Raji (cell line): ENCODE data around the gene SLC4A3.

Source experiments
- POLR2A ChIP-seq: IDR thresholded peaks from 2 replicates; pipeline ENCODE4 v1.6.1; 2011; ENCODE audit warnings: low read depth, low read length, control low read depth; ENCODE audit not compliant: insufficient read depth

Gene SLC4A3

GRCh38 chr2:219627103-219628100, at the start of gene SLC4A3:
Gene SLC4A3, plus strand, starts transcription at chr2:219627630. Its CDS starts 363 bp downstream, at chr2:219627993.
- TF ChIP-seq POLR2A, result no peak

GRCh38 chr2:219578811-219579613, 48.4 kb upstream of the SLC4A3 start:
- no peak for TF ChIP-seq POLR2A

- TF ChIP-seq POLR2A, result no peak
Measured at GRCh38 chr2:219581346-219581745, 46.1 kb upstream of the SLC4A3 start.

- no peak for TF ChIP-seq POLR2A
Measured at GRCh38 chr2:219591091-219591490, 36.3 kb upstream of the SLC4A3 start.

GRCh38 chr2:219592736-219593135, 34.7 kb upstream of the SLC4A3 start:
- no peak for TF ChIP-seq POLR2A

GRCh38 chr2:219593154-219593553, 34.3 kb upstream of the SLC4A3 start:
- no peak for TF ChIP-seq POLR2A

GRCh38 chr2:219595256-219595655, 32.2 kb upstream of the SLC4A3 start:
- TF ChIP-seq POLR2A, result no peak

- TF ChIP-seq POLR2A, result no peak
Measured at GRCh38 chr2:219596954-219597551, 30.4 kb upstream of the SLC4A3 start.

- peak; percentile 85 for TF ChIP-seq POLR2A
Measured at GRCh38 chr2:219597552-219598307, 29.7 kb upstream of the SLC4A3 start, which contains the start of gene STK11IP. Gene STK11IP, plus strand, starts transcription at chr2:219597857. Its CDS starts 263 bp downstream, at chr2:219598120.

GRCh38 chr2:219598308-219599078, 28.9 kb upstream of the SLC4A3 start:
- no peak for TF ChIP-seq POLR2A

- no peak for TF ChIP-seq POLR2A
Measured at GRCh38 chr2:219603771-219604170, 23.7 kb upstream of the SLC4A3 start.

- TF ChIP-seq POLR2A, result no peak
Measured at GRCh38 chr2:219605607-219605954, 21.8 kb upstream of the SLC4A3 start.

- no peak for TF ChIP-seq POLR2A
Measured at GRCh38 chr2:219607931-219608330, 19.5 kb upstream of the SLC4A3 start.
